Vagina (tissue), 2 donors: ENCODE measurements around the gene EML6. TPM values are rescaled to one million over a fixed set of nuclear protein-coding genes. Genes with fewer than 3 reads are reported as not detected.
A peak's percentile ranks its signal among the peaks of the same experiment; 100 is the strongest.

Source experiments
- DNase-seq, 2 donors: peaks; one replicate each; pipeline ENCODE4 v3.0.0-alpha.2; 2017; ENCODE audit errors: extremely low spot score in 2 of 2
- H3K27ac ChIP-seq: fragments of 200-600 bp; sonication (generic); one replicate; pipeline ENCODE4 v1.5.1; 2019
- H3K27me3 ChIP-seq: fragments of 200-600 bp; sonication (generic); one replicate; pipeline ENCODE4 v1.5.1; 2019
- H3K36me3 ChIP-seq, 2 donors: fragments of 200-600 bp; sonication (generic); one replicate each; pipeline ENCODE4 v1.5.1; 2017 to 2019
- H3K4me1 ChIP-seq: fragments of 200-600 bp; sonication (generic); one replicate; pipeline ENCODE4 v1.5.1; 2019
- H3K4me3 ChIP-seq, 2 donors: fragments of 200-600 bp; sonication (generic); 1 replicate in 1 of 2; 2 replicates in 1 of 2; pipeline ENCODE4 v1.5.1; 2016 to 2019
- H3K9me3 ChIP-seq: fragments of 200-600 bp; sonication (generic); one replicate; pipeline ENCODE4 v1.5.1; 2019
- POLR2A ChIP-seq, 2 donors: fragments of 450-650 bp; IDR thresholded peaks; one replicate each; pipeline ENCODE4 v1.6.1; 2017; ENCODE audit warnings: antibody characterized with exemption in 2 of 2, mild to moderate bottlenecking in 2 of 2, moderate library complexity in 2 of 2
- POLR2AphosphoS5 ChIP-seq, 2 donors: sonication (generic); formaldehyde crosslinking; IDR thresholded peaks; one replicate each; pipeline ENCODE4 v1.9.0; 2017; ENCODE audit warnings: antibody characterized with exemption in 2 of 2, mild to moderate bottlenecking in 2 of 2, low read depth in 1 of 2; ENCODE audit not compliant: insufficient read depth in 1 of 2
- intact Hi-C: fragments of 100-400 bp; cut with DNase I; formaldehyde crosslinking; loops from one replicate; pipeline ENCODE4 v1.15.1; 2023
- total RNA-seq: library from RNA; depleted of rRNA; stranded (reverse); fragments of >200 nt; gene quantifications from one replicate; pipeline ENCODE4 v1.2.3, GENCODE V29; 2016
- TF ChIP-seq, protein P1 (sequence below), 3 experiments: fragments of 450-650 bp in 2 of 3; fragments of 200-600 bp in 1 of 3; sonication (generic) in 1 of 3; IDR thresholded peaks; one replicate each; pipeline ENCODE4 v1.5.1; 2017 to 2019; ENCODE audit warnings: antibody characterized with exemption in 3 of 3, mild to moderate bottlenecking in 2 of 3, moderate library complexity in 2 of 3

The EML6 gene
- total RNA-seq, 1 donor from 2014 or later: 1.7 TPM

DNA sequence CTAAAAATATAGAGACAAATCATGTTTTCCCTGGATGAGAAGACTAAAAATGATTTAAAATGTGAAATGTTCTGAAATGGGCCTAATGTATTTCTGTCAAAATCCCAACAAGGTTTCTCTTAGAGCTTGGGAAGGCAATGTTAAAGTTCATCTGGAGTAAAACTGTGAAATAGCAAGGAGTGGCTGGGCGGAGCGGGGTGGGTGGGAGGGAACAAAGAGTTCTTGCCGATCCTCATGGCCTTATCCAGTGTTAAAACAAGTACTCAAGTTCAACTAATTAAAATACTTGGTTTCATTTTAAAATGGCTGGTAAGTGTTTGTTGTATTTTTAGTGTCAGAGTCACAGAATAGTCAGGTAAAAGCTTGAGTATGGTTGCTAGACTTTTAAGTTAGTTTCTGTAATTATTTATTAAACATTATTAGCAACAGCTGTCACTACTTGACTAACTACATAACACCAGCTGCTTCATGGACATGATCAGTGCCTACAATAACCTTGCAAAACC is 239.5 kb downstream of the EML6 start:
- H3K4me3 ChIP-seq: no peak overlapping the region
- H3K27ac ChIP-seq: peak overlapping the region; percentile 10
- peaks cover 16% of the 10 kb centered on the region for H3K4me1 ChIP-seq
- H3K36me3 ChIP-seq: no peaks in the 10 kb centered on the region
- no peaks in the 10 kb centered on the region for H3K27me3 ChIP-seq
- intact Hi-C loops: no loop called here
- H3K9me3 ChIP-seq: no peaks in the 10 kb centered on the region
- TF ChIP-seq POLR2AphosphoS5 (IDR thresholded peaks at IDR 0.05; ENCODE audit: insufficient read depth in 1 of 2, low read depth in 1 of 2) (no peak), POLR2A (IDR thresholded peaks at IDR 0.05) (no peak)
- TF ChIP-seq, protein P1, sequence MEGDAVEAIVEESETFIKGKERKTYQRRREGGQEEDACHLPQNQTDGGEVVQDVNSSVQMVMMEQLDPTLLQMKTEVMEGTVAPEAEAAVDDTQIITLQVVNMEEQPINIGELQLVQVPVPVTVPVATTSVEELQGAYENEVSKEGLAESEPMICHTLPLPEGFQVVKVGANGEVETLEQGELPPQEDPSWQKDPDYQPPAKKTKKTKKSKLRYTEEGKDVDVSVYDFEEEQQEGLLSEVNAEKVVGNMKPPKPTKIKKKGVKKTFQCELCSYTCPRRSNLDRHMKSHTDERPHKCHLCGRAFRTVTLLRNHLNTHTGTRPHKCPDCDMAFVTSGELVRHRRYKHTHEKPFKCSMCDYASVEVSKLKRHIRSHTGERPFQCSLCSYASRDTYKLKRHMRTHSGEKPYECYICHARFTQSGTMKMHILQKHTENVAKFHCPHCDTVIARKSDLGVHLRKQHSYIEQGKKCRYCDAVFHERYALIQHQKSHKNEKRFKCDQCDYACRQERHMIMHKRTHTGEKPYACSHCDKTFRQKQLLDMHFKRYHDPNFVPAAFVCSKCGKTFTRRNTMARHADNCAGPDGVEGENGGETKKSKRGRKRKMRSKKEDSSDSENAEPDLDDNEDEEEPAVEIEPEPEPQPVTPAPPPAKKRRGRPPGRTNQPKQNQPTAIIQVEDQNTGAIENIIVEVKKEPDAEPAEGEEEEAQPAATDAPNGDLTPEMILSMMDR (IDR thresholded peaks at IDR 0.05): no peak
- no peak for DNase-seq

DNA sequence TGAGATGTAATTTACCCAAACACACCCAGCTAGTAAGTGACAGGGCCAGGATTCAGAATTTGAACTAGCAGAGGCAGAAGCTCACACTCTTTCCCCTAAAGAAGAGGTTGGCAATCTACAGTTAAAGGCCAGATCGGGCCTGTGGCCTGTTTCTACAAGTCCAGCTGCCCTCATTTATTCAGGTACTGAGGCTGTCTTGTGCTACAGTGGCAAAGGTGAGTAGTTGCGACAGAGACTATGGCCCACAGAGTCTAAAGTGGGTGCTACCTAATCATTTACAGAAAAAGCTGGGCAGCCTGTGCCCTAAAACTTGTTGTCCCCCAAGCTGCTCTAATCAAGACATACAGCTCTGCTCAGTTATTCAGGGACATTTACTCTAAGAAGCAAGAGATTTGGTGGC is 240.0 kb downstream of the EML6 start:
- intact Hi-C loops: no loop called here
- H3K27me3 ChIP-seq: no peaks in the 10 kb centered on the region
- peaks cover 16% of the 10 kb centered on the region for H3K4me1 ChIP-seq
- H3K27ac ChIP-seq: peak overlapping the region; percentile 10
- H3K36me3 ChIP-seq: no peaks in the 10 kb centered on the region
- DNase-seq: no peak
- TF ChIP-seq, protein P1 (IDR thresholded peaks at IDR 0.05): no peak
- no peak for TF ChIP-seq POLR2AphosphoS5 (IDR thresholded peaks at IDR 0.05; ENCODE audit: insufficient read depth in 1 of 2, low read depth in 1 of 2)
- TF ChIP-seq POLR2A (IDR thresholded peaks at IDR 0.05): no peak
- no peak overlapping the region for H3K4me3 ChIP-seq
- H3K9me3 ChIP-seq: no peaks in the 10 kb centered on the region

DNA sequence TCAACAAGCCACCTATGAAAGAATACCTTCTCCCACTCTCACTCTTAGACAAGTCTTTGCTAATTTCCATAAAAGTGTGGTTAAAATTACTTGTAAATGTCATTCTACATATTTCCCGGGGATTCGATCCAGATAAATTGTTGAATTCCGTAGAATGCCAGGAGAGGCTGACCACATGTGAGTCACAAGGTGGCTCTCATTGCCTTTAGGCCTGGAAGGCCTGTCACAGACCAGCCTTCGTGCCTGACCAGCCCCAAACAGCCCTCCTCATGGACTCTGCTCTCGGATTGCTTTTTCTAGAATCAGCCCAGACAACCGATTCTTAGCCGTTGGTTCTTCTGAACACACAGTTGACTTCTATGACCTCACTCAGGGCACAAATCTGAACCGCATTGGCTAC is 240.8 kb downstream of the EML6 start:
- DNase-seq: no peak
- TF ChIP-seq, protein P1 (IDR thresholded peaks at IDR 0.05): no peak
- no peak for TF ChIP-seq POLR2A (IDR thresholded peaks at IDR 0.05)
- TF ChIP-seq POLR2AphosphoS5 (IDR thresholded peaks at IDR 0.05; ENCODE audit: insufficient read depth in 1 of 2, low read depth in 1 of 2): no peak
- Histone ChIP-seq H3K36me3 (no peaks in the 10 kb centered on the region), H3K4me1 (peaks cover 16% of the 10 kb centered on the region), H3K27me3 (no peaks in the 10 kb centered on the region), H3K27ac (no peak overlapping the region), H3K9me3 (no peaks in the 10 kb centered on the region), H3K4me3 (no peak overlapping the region)
- intact Hi-C loops: no loop called here

DNA sequence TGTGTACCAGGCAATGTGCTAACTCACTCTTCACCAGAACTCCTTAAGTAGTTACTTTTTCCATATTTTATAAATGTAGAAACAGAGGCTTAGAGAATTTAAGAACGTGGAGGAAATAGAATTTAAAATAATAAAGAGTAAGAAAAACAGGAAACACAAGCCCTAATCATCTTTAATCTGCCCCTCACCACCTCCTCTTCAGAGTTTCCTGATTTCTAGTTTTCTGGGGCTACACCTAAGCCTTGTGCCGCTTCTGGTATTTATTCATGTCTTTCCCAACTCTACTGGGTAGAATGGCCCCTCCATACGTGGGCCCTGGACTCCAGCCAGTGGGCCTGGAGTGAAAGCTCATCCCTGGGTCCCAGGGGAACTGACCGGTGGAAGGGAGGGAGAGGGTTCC is 241.4 kb downstream of the EML6 start:
- H3K27ac ChIP-seq: no peak overlapping the region
- TF ChIP-seq POLR2AphosphoS5 (IDR thresholded peaks at IDR 0.05; ENCODE audit: insufficient read depth in 1 of 2, low read depth in 1 of 2) (no peak), POLR2A (IDR thresholded peaks at IDR 0.05) (no peak)
- TF ChIP-seq, protein P1 (IDR thresholded peaks at IDR 0.05): no peak
- H3K4me1 ChIP-seq: peaks cover 16% of the 10 kb centered on the region

DNA sequence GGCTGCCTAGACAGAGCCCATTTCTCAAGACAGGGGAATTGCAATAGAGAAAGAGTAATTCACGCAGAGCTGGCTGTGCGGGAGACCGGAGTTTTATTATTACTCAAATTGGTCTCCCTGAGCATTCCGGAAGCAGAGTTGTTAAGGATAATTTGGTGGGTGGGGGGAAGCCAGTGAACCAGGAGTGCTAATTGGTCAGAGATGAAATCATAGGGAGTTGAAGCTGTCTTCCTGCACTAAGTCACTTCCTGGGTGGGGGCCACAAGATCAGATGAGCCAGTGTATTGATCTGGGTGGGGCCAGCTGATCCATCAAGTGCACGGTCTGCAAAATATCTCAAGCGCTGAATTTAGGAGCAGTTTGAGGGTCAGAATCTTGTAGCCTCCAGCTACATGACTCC is 242.0 kb downstream of the EML6 start:
- intact Hi-C loops: no loop called here
- H3K36me3 ChIP-seq: no peaks in the 10 kb centered on the region
- H3K27ac ChIP-seq: no peak overlapping the region
- no peaks in the 10 kb centered on the region for H3K27me3 ChIP-seq
- DNase-seq: no peak
- TF ChIP-seq POLR2AphosphoS5 (IDR thresholded peaks at IDR 0.05; ENCODE audit: insufficient read depth in 1 of 2, low read depth in 1 of 2): no peak
- no peak for TF ChIP-seq POLR2A (IDR thresholded peaks at IDR 0.05)
- TF ChIP-seq, protein P1 (IDR thresholded peaks at IDR 0.05): no peak
- no peak overlapping the region for H3K4me3 ChIP-seq
- no peaks in the 10 kb centered on the region for H3K9me3 ChIP-seq
- peaks cover 16% of the 10 kb centered on the region for H3K4me1 ChIP-seq

More for the DNA sequence above, 241.4 kb downstream of the EML6 start:
- H3K9me3 ChIP-seq: no peaks in the 10 kb centered on the region
- H3K4me3 ChIP-seq: no peak overlapping the region
- H3K27me3 ChIP-seq: no peaks in the 10 kb centered on the region
- DNase-seq: no peak
- H3K36me3 ChIP-seq: no peaks in the 10 kb centered on the region
- intact Hi-C loops: no loop called here
